ENCODE results near the gene ANKIB1.
"Not testable (repeated sequence)": the region's sequence is repeated elsewhere in the genome, so short reads cannot be mapped to it uniquely, and the experiment has no call there.

ANKIB1 gene

GRCh38 chr7:92333866-92334265 lies 88.1 kb downstream of the ANKIB1 start:
- DNase-seq, result no peak

- DNase-seq, result no peak
These were observed 89.8 kb downstream of the ANKIB1 start for GRCh38 chr7:92335574-92335973.

GRCh38 chr7:92336662-92337340 lies 91.0 kb downstream of the ANKIB1 start:
- DNase-seq, result no peak

GRCh38 chr7:92340016-92340415 lies 94.2 kb downstream of the ANKIB1 start:
- no peak for DNase-seq

- DNase-seq, result no peak
These were observed 97.9 kb downstream of the ANKIB1 start for GRCh38 chr7:92343714-92344113.

- DNase-seq, result no peak
These were observed 106.2 kb downstream of the ANKIB1 start for GRCh38 chr7:92352009-92352408.

GRCh38 chr7:92354214-92354613 lies 108.4 kb downstream of the ANKIB1 start:
- no peak for DNase-seq

- no peak for DNase-seq
These were observed 110.6 kb downstream of the ANKIB1 start for GRCh38 chr7:92356406-92356805.

GRCh38 chr7:92357260-92357659 lies 111.5 kb downstream of the ANKIB1 start:
- no peak for DNase-seq

GRCh38 chr7:92359179-92359578 lies 113.4 kb downstream of the ANKIB1 start:
- DNase-seq, result not testable (repeated sequence)

- no peak for DNase-seq
These were observed 114.0 kb downstream of the ANKIB1 start for GRCh38 chr7:92359801-92360200.

GRCh38 chr7:92360387-92360786 lies 114.6 kb downstream of the ANKIB1 start:
- no peak for DNase-seq

- DNase-seq, result no peak
These were observed 116.4 kb downstream of the ANKIB1 start for GRCh38 chr7:92362131-92362530.

- DNase-seq, result no peak
These were observed 121.0 kb downstream of the ANKIB1 start for GRCh38 chr7:92366730-92367129.

GRCh38 chr7:92368741-92369140 lies 123.0 kb downstream of the ANKIB1 start:
- no peak for DNase-seq

GRCh38 chr7:92375013-92375412 lies 129.2 kb downstream of the ANKIB1 start:
- DNase-seq, result no peak

GRCh38 chr7:92391071-92391470 lies 145.3 kb downstream of the ANKIB1 start:
- no peak for DNase-seq

GRCh38 chr7:92397542-92397941 lies 151.8 kb downstream of the ANKIB1 start:
- DNase-seq, result no peak

GRCh38 chr7:92400013-92400412 lies 154.2 kb downstream of the ANKIB1 start:
- no peak for DNase-seq

GRCh38 chr7:92402920-92403759 lies 157.4 kb downstream of the ANKIB1 start:
- no peak for DNase-seq

- no peak for DNase-seq
These were observed 157.9 kb downstream of the ANKIB1 start for GRCh38 chr7:92403760-92404074.

- DNase-seq, result no peak
These were observed 158.4 kb downstream of the ANKIB1 start for GRCh38 chr7:92404170-92404614.

GRCh38 chr7:92409357-92409756 lies 163.6 kb downstream of the ANKIB1 start:
- DNase-seq, result no peak

- not testable (repeated sequence) for DNase-seq
These were observed 164.4 kb downstream of the ANKIB1 start for GRCh38 chr7:92410162-92410561.

- no peak for DNase-seq
These were observed 167.0 kb downstream of the ANKIB1 start for GRCh38 chr7:92412745-92413144.

Data from 8988T (cell line).